ENCODE results near the gene STRA8. TPM values are rescaled to one million over a fixed set of nuclear protein-coding genes. Genes with fewer than 3 reads are reported as not detected.

The STRA8 gene
- polyA plus RNA-seq, 3 donors, result not detected

GRCh38 chr7:135270577-135271254 is 37.1 kb downstream of the STRA8 start:
- WGBS (ENCODE audit: insufficient coverage), result 96% methylated on average over 15 of the region's 23 CpGs
- no peaks in the 10 kb centered on the region for H3K36me3 Mint-ChIP-seq
- no peak overlapping the region for H3K9ac ChIP-seq (ENCODE audit: insufficient read depth, low read length, poor library complexity, severe bottlenecking)
- no peak overlapping the region for H3K4me3 ChIP-seq (replicated peaks in 1 of 3; ENCODE audit: low read depth in 2 of 3, low read length in 3 of 3)
- H3K4me3 Mint-ChIP-seq, result no peak overlapping the region
- DNase-seq, result no peak
- H3K27ac ChIP-seq (ENCODE audit: low read depth in 1 of 2, low read length in 2 of 2), result no peak overlapping the region
- peaks cover 2 to 7% (median 4%) of the 10 kb centered on the region in 3 donors for H3K27me3 Mint-ChIP-seq (ENCODE audit: low read depth in 3 of 3)
- no peaks in the 10 kb centered on the region for H3K9me3 ChIP-seq (replicated peaks in 1 of 2; ENCODE audit: control insufficient read depth in 1 of 2, insufficient read depth in 1 of 2, low read length in 2 of 2)
- no peaks in the 10 kb centered on the region for H4K20me1 ChIP-seq (ENCODE audit: insufficient read depth, low read length)
- H3K4me2 ChIP-seq (replicated peaks; ENCODE audit: extremely low read depth, low read length, poor library complexity, severe bottlenecking), result no peak overlapping the region
- no peaks in the 10 kb centered on the region for H3K4me1 ChIP-seq (ENCODE audit: control insufficient read depth in 1 of 2, insufficient read depth in 2 of 2, low read length in 2 of 2)
- H2AFZ ChIP-seq (ENCODE audit: insufficient read depth, low read depth, low read length, poor library complexity, severe bottlenecking), result no peak overlapping the region
- intact Hi-C loops (cut with micrococcal nuclease), result no loop called here
- no peak for TF ChIP-seq CTCF (IDR thresholded peaks at IDR 0.05)
- H3K36me3 ChIP-seq (replicated peaks in 1 of 2; ENCODE audit: control insufficient read depth in 1 of 2, insufficient read depth in 2 of 2, low read length in 2 of 2), result no peaks in the 10 kb centered on the region
- no peaks in the 10 kb centered on the region for H3K79me2 ChIP-seq (ENCODE audit: insufficient read depth, low read length)
- no peak overlapping the region for H3K27ac Mint-ChIP-seq
- peaks cover 0 to 8% (median 4%) of the 10 kb centered on the region in 7 donors for H3K9me3 Mint-ChIP-seq
- H3K27me3 ChIP-seq (ENCODE audit: control insufficient read depth in 2 of 2, insufficient read depth in 2 of 2, low read length in 2 of 2), result no peaks in the 10 kb centered on the region
- no peaks in the 10 kb centered on the region for H3K4me1 Mint-ChIP-seq

GRCh38 chr7:135271255-135271615 is 37.6 kb downstream of the STRA8 start:
- H3K36me3 ChIP-seq (replicated peaks in 1 of 2; ENCODE audit: control insufficient read depth in 1 of 2, insufficient read depth in 2 of 2, low read length in 2 of 2), result no peaks in the 10 kb centered on the region
- no peak overlapping the region for H3K4me2 ChIP-seq (replicated peaks; ENCODE audit: extremely low read depth, low read length, poor library complexity, severe bottlenecking)
- H3K4me3 ChIP-seq (replicated peaks in 1 of 3; ENCODE audit: low read depth in 2 of 3, low read length in 3 of 3), result no peak overlapping the region
- no peaks in the 10 kb centered on the region for H3K4me1 ChIP-seq (ENCODE audit: control insufficient read depth in 1 of 2, insufficient read depth in 2 of 2, low read length in 2 of 2)
- Mint-ChIP-seq H3K27ac (no peak overlapping the region), H3K4me1 (no peaks in the 10 kb centered on the region), H3K4me3 (no peak overlapping the region), H3K36me3 (no peaks in the 10 kb centered on the region), H3K27me3 (ENCODE audit: low read depth in 3 of 3) (peaks cover 2 to 7% (median 4%) of the 10 kb centered on the region in 3 donors), H3K9me3 (peaks cover 0 to 4% (median 2%) of the 10 kb centered on the region in 7 donors)
- no peaks in the 10 kb centered on the region for H3K27me3 ChIP-seq (ENCODE audit: control insufficient read depth in 2 of 2, insufficient read depth in 2 of 2, low read length in 2 of 2)
- no peaks in the 10 kb centered on the region for H4K20me1 ChIP-seq (ENCODE audit: insufficient read depth, low read length)
- WGBS (ENCODE audit: insufficient coverage), result 100% methylated on average over 3 of the region's 10 CpGs
- no peaks in the 10 kb centered on the region for H3K9me3 ChIP-seq (replicated peaks in 1 of 2; ENCODE audit: control insufficient read depth in 1 of 2, insufficient read depth in 1 of 2, low read length in 2 of 2)
- H3K79me2 ChIP-seq (ENCODE audit: insufficient read depth, low read length), result no peaks in the 10 kb centered on the region
- TF ChIP-seq CTCF (IDR thresholded peaks at IDR 0.05), result no peak
- H3K9ac ChIP-seq (ENCODE audit: insufficient read depth, low read length, poor library complexity, severe bottlenecking), result no peak overlapping the region
- H3K27ac ChIP-seq (ENCODE audit: low read depth in 1 of 2, low read length in 2 of 2), result no peak overlapping the region
- no peak for DNase-seq
- intact Hi-C loops (cut with micrococcal nuclease), result no loop called here
- H2AFZ ChIP-seq (ENCODE audit: insufficient read depth, low read depth, low read length, poor library complexity, severe bottlenecking), result no peak overlapping the region

Measured in CD14-positive monocyte (primary cell).